Measurements from ENCODE around the gene KLF2.
A peak's percentile ranks its signal among the peaks of the same experiment; 100 is the strongest.

The KLF2 gene

GRCh38 chr19:16320987-16321386, 3.6 kb upstream of the KLF2 start:
- DNase-seq (ENCODE audit: low read depth, low spot score), result no peak
- in situ Hi-C loops (cut with HindIII; ENCODE audit: low sequenced_read_pairs), result no loop called here

DNA sequence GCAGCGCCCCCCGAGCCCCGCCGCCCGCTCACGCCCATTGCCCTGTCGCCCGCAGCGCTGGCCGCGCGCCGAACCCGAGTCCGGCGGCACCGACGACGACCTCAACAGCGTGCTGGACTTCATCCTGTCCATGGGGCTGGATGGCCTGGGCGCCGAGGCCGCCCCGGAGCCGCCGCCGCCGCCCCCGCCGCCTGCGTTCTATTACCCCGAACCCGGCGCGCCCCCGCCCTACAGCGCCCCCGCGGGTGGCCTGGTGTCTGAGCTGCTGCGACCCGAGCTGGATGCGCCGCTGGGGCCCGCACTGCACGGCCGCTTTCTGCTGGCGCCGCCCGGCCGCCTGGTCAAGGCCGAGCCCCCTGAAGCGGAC, 518 bp downstream of the KLF2 start:
- DNase-seq (ENCODE audit: low read depth, low spot score), result no peak
- TF ChIP-seq, protein P1, sequence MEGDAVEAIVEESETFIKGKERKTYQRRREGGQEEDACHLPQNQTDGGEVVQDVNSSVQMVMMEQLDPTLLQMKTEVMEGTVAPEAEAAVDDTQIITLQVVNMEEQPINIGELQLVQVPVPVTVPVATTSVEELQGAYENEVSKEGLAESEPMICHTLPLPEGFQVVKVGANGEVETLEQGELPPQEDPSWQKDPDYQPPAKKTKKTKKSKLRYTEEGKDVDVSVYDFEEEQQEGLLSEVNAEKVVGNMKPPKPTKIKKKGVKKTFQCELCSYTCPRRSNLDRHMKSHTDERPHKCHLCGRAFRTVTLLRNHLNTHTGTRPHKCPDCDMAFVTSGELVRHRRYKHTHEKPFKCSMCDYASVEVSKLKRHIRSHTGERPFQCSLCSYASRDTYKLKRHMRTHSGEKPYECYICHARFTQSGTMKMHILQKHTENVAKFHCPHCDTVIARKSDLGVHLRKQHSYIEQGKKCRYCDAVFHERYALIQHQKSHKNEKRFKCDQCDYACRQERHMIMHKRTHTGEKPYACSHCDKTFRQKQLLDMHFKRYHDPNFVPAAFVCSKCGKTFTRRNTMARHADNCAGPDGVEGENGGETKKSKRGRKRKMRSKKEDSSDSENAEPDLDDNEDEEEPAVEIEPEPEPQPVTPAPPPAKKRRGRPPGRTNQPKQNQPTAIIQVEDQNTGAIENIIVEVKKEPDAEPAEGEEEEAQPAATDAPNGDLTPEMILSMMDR (IDR thresholded peaks at IDR 0.05; ENCODE audit: low read depth, low read length), result no peak
- in situ Hi-C loops (cut with HindIII; ENCODE audit: low sequenced_read_pairs), result no loop called here
- peak overlapping the region; percentile 68 for H3K4me3 ChIP-seq (ENCODE audit: low read depth, low read length)

More at GRCh38 chr19:16320987-16321386, 3.6 kb upstream of the KLF2 start:
- no peak overlapping the region for H3K4me3 ChIP-seq (ENCODE audit: low read depth, low read length)
- TF ChIP-seq, protein P1 (IDR thresholded peaks at IDR 0.05; ENCODE audit: low read depth, low read length), result no peak

- TF ChIP-seq, protein P1 (IDR thresholded peaks at IDR 0.05; ENCODE audit: low read depth, low read length), result no peak
- in situ Hi-C loops (cut with HindIII; ENCODE audit: low sequenced_read_pairs), result no loop called here
- peak overlapping the region; percentile 68 for H3K4me3 ChIP-seq (ENCODE audit: low read depth, low read length)
- no peak for DNase-seq (ENCODE audit: low read depth, low spot score)
Measured at GRCh38 chr19:16325641-16326400, 1.2 kb downstream of the KLF2 start.

DNA sequence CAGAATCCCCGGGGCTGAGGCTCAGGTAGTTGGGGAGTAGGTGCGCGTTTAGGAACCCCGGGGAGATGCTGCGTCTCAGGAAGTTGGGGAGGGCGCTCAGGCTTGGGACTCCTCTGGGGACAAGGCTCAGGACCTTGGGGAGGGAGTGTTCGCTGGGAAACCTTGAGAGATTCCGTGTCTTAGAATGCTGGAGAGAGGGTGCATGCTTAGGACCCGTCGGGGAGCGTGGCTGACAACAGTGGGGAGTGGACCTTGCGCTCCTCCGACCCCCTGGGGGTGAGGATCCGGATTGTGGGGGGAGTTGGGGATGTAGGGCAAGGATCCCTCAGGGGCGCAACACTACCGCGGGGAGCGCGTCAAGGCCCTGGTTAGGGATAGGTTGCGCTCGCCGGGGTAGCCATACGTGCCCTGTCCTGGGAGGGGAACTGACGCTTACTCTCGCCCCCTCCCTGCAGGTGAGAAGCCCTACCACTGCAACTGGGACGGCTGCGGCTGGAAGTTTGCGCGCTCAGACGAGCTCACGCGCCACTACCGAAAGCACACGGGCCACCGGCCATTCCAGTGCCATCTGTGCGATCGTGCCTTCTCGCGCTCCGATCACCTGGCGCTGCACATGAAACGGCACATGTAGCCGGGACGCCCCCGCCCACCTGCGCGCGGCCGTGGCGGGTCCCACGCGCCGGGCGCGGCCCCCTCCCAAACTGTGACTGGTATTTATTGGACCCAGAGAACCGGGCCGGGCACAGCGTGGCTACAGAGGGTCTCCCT, 2.0 kb downstream of the KLF2 start:
- in situ Hi-C loops (cut with HindIII; ENCODE audit: low sequenced_read_pairs), result no loop called here
- DNase-seq (ENCODE audit: low read depth, low spot score), result no peak
- peak overlapping the region; percentile 68 for H3K4me3 ChIP-seq (ENCODE audit: low read depth, low read length)
- TF ChIP-seq, protein P1 (IDR thresholded peaks at IDR 0.05; ENCODE audit: low read depth, low read length), result no peak

- no peak for DNase-seq (ENCODE audit: low read depth, low spot score)
- peak overlapping the region; percentile 68 for H3K4me3 ChIP-seq (ENCODE audit: low read depth, low read length)
- in situ Hi-C loops (cut with HindIII; ENCODE audit: low sequenced_read_pairs), result no loop called here
- TF ChIP-seq, protein P1 (IDR thresholded peaks at IDR 0.05; ENCODE audit: low read depth, low read length), result no peak
Measured at GRCh38 chr19:16327169-16327475, 2.5 kb downstream of the KLF2 start.

DNA sequence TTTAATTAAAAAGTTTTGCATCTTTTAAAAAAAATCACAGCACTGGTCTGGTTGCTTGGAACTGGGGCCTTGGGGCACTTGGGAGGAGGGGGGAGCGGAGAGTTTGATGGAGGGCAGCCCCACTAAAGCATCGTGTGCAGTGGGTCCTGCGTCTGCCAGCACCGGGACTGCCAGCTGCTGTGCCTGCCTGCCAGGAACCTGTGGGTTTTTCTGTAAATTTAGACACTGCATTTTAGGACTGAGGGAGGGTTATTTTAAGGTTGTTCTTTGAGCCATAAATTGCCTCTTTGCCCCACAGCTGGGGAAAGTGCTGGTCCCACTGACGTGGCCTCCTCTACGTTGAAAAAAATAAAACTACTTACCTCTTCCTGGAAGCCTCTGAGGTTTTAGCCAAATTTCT, 2.9 kb downstream of the KLF2 start:
- TF ChIP-seq, protein P1 (IDR thresholded peaks at IDR 0.05; ENCODE audit: low read depth, low read length), result no peak
- in situ Hi-C loops (cut with HindIII; ENCODE audit: low sequenced_read_pairs), result no loop called here
- DNase-seq (ENCODE audit: low read depth, low spot score), result no peak
- H3K4me3 ChIP-seq (ENCODE audit: low read depth, low read length), result peak overlapping the region; percentile 10

Data from astrocyte of the spinal cord (primary cell).